GM20431 (cell line): ENCODE data around the gene ZNF587.
"Not testable (repeated sequence)": the region's sequence is repeated elsewhere in the genome, so short reads cannot be mapped to it uniquely, and the experiment has no call there.

Source experiments
- in situ Hi-C: fragments of 300-500 bp; cut with MseI, MboI; formaldehyde crosslinking; loops from one replicate; pipeline ENCODE4 v1.15.0; 2020; ENCODE audit warnings: low sequenced_read_pairs; ENCODE audit not compliant: unreplicated experiment

The ZNF587 gene

GRCh38 chr19:57821095-57821494, 28.6 kb upstream of the ZNF587 start:
- in situ Hi-C loops, result not testable (repeated sequence)

DNA sequence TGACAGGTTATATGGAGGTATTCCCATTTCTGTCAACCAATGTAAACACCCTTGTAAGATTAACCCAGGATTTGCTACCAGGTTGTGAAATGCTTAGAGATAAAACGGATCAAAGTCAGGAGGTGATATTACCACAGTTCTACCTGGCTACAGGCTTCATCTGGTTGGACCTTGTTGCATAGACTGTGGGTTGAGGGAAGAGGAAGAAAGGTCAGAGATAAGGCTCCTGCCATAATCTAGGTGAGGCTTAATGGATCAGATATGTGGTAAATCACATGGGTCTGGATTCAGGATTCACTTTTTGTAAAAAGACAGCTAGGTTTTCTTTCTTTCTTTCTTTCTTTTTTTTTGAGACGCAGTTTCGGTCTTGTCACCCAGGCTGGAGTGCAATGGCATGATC, 28.2 kb upstream of the ZNF587 start:
- in situ Hi-C loops, result not testable (repeated sequence)

DNA sequence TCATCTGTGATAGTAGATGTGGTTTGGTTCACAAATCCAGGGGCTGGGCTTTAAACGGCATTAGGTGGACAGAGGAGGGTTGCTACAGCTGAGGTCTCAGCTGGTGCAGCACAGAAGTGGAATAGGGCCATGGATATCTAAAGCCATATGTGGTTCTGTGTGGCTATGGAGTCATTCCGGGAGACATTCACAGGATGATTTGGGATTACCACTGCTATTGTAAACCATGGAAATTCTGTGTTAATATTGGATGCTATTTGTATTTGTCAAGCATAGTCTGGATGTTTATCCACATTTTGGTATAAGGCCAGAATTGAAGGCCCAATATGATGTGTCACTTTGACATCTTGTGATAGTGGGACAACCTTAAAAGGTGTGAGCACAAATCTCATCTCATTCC, 26.5 kb upstream of the ZNF587 start:
- in situ Hi-C loops, result not testable (repeated sequence)

GRCh38 chr19:57823608-57824007, 26.1 kb upstream of the ZNF587 start:
- in situ Hi-C loops, result not testable (repeated sequence)

DNA sequence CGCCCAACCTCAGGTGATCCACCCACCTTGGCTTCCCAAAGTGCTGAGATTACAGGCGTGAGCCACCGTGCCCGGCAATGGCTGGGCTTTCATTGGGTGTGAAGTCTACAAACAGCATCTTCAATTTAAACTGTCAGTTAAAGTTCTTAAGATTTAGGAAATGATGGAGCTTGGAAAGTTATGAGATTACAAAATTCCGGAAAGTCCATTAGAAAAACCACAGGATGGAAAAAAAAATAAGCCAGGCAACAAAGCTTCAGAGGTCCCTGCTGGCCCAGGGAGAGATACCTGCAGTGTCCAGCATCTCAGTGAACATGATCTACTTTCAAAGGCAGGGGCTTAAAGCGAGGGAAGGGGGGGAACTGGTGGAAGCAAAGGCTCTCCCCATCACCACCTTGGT, 24.1 kb upstream of the ZNF587 start:
- in situ Hi-C loops, result no loop called here

DNA sequence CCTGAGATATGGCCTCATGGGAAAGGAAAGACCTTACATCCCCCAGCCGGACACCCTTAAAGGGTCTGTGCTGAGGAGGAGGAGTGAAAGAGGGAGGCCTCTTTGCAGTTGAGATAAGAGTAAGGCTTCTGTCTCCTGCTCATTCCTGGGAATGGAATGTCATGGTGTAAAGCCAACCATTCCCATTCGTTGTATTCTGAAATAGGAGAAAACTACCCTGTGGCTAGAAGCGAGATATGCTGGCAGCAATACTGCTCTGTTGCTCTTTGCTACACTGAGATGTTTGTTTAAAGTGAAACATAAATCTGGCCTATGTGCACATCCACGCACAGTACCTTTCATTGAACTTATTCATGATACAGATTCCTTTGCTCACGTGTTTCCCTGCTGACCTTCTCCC, 20.3 kb upstream of the ZNF587 start:
- in situ Hi-C loops, result no loop called here

GRCh38 chr19:57830071-57830602, 19.5 kb upstream of the ZNF587 start, which contains the start of gene ZNF587B:
TSS of gene ZNF587B (plus strand) at chr19:57830299. CDS start at chr19:57830529, 230 bp downstream.
- in situ Hi-C loops, result no loop called here

DNA sequence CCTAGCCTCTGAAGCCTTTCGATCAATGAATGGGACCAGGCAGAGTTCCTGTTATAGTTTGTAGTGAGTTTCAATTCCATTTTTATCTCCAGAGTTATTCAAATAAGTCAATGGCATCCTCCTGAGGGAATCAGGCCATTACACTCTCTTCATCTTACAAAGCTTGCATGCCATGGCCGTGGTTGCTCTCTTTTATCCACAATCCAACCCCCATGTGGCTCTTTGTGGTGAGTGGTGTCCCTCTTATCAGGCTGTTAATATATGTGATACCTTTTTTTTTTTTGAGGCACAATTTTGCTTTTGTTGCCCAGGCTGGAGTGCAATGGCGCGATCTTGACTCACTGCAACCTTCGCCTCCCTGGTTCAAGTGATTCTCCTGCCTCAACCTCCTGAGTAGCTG, 12.7 kb upstream of the ZNF587 start:
- in situ Hi-C loops, result not testable (repeated sequence)

- in situ Hi-C loops, result not testable (repeated sequence)
Observed at GRCh38 chr19:57838622-57839191, 11.0 kb upstream of the ZNF587 start.

GRCh38 chr19:57841122-57841763, 8.4 kb upstream of the ZNF587 start:
- in situ Hi-C loops, result no loop called here

DNA sequence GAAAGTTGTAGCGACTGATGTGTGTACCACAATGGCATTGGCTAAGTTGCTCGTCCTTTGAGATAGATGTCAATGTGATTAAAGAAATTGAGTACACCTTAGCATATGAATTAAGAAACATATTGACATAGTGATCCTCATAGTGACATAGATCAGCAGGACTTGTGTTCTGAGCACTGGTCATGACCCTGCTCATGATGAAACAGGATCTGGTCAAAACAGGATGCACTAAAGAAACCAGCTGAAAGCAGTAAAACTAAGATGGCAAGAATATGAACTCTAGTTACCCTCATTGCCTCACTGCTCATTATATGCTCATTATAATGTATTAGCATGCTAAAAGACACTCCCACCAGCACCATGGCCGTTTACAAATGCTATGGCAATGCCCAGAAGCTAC, 2.5 kb upstream of the ZNF587 start:
- in situ Hi-C loops, result not testable (repeated sequence)

DNA sequence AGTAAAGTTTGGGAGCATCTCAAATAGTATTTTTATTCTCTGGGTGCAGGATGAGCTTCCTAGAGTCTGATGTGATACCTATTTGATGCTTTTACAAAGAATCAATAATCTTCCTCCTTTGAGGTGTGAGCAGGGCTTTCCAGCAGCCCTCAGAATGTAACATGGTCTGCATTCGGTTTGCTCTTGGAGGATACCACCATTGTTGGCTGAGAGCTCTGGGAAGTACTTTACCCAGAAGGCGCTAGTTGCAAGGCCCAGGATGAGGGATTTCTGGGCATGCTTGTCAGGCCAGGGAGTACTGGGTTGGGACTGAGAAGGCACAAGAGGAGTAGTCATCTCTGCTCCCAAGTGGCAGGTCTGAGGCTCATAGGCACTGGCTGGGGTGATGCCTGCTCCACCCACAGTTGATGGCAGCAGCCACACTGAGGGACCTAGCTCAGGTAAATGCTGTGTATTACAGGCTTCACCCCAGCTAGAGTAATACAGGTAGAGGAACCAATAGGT, 445 bp upstream of the ZNF587 start:
- in situ Hi-C loops, result not testable (repeated sequence)

DNA sequence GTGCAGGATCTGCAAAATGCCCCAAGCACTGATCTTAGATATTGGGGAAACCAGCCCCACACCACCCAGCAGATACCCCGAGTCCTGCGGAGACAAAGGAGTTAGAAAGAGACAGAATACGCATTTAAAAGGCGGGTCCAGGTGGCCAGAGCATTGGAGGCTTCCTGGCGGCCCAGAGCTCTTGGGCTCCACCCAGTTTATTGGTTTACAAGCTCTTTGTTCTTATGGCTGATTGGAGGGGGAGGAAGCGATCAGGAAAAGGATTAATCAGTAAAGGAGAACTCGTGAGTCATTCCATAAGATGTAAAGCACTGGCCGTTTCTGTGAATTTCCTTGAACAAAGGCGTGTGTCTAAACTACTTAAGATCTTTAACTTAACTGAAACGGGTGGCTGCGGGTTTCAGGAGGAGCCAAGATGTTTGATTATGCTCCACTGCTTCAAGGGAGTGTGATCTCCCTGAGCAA, 926 bp downstream of the ZNF587 start:
- in situ Hi-C loops, result no loop called here

DNA sequence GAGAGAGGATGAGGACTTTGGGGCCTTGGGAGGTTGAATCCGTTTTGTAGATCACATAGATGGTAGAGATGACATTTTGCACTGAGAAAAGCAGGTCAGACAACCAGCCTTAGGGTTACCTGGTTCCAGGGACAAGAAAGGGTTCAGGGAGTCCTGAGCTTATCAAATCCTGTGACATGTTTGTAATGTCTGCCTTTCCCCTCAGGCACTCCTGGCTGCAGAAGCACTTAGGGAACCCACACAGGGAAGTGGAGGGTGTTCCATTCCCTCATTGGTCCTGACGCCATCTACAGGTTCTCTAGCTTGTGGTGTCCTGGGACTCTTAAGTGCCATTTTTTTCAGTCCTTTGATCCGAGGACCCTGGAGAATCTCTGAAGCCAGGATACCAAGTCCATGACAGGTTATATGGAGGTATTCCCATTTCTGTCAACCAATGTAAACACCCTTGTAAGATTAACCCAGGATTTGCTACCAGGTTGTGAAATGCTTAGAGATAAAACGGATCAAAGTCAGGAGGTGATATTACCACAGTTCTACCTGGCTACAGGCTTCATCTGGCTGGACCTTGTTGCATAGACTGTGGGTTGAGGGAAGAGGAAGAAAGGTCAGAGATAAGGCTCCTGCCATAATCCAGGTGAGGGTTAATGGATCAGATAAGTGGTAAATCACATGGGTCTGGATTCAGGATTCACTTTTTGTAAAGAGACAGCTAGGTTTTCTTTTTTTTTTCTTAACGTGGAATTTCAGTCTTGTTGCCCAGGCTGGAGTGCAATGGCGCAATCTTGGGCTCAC, 2.3 kb downstream of the ZNF587 start:
- in situ Hi-C loops, result not testable (repeated sequence)

- in situ Hi-C loops, result not testable (repeated sequence)
Observed at GRCh38 chr19:57854117-57854516, 4.5 kb downstream of the ZNF587 start.

DNA sequence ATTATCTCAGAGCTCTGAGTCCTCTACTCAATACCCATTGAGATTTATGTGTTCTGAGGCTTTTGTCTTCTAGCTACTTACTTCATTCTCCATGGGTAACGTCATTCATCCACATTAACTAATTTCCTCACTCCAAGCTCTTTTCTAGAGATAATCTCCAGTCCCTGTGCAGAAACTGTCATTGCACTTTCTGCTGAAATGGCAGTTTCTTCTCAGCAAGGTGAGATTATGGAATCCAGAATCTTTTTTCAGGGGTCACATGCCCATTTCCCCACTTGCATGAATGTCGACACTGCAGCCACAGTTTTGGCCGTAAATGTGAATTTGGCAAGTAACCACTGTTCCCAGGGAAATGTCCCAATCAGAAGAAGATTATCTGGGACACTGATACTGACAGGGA, 12.7 kb downstream of the ZNF587 start:
- in situ Hi-C loops, result not testable (repeated sequence)

GRCh38 chr19:57867868-57868492, 18.3 kb downstream of the ZNF587 start:
- in situ Hi-C loops, result no loop called here

DNA sequence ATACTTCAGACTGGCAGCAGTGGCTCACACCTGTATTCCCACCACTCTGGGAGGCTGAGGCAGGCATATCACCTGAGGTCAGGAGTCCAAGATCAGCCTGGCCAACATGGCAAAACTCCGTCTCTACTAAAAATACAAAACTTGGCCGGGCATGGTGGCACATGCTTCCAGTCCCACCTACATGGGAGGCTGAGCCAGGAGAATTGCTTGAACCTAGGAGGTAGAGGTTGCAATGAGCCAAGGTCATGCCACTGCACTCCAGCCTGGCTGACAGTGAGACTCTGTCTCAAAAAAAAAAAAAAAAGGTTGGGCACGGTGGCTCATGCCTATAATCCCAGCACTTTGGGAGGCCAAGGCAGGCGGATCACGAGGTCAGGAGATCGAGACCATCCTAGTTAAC, 20.0 kb downstream of the ZNF587 start:
- in situ Hi-C loops, result not testable (repeated sequence)

GRCh38 chr19:57870225-57870624, 20.6 kb downstream of the ZNF587 start:
- in situ Hi-C loops, result no loop called here

- in situ Hi-C loops, result no loop called here
Observed at GRCh38 chr19:57872450-57872849, 22.8 kb downstream of the ZNF587 start.
